Measurements from ENCODE around the gene PTGER2. TPM values are rescaled to one million over a fixed set of nuclear protein-coding genes. Genes with fewer than 3 reads are reported as not detected.

The PTGER2 gene
- total RNA-seq, 4 donors from 2014 or later, result 0.56 to 5.0 (median 1.5) TPM

DNA sequence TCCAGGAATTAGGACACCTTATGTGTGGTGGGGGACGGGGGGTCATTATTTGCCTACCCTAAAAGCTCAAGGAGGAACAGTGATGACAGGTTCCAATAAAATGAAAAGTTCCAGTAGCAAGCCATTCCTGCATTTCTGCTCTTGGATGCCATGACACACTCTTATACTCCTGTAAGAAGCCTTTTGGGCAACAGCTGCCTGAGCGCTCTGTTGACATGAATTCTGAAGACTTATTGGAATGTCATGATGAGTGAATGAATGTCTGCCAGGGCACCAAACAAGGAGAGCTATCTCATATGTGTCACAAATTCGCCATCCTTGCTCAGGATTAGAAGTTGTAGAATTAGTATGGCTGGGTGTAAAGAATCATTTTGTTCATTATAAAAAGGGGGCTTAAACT is 36.3 kb downstream of the PTGER2 start:
- WGBS, 2 donors, result 41 to 46% methylated on average over 3 of the region's 3 CpGs

GRCh38 chr14:52351233-52352060 is 37.3 kb downstream of the PTGER2 start:
- no peak for DNase-seq
- Histone ChIP-seq H3K9me3 (no peaks in the 10 kb centered on the region), H3K4me3 (replicated peaks in 1 of 3) (no peak overlapping the region), H3K27me3 (no peaks in the 10 kb centered on the region), H3K27ac (no peak overlapping the region), H3K4me1 (no peaks in the 10 kb centered on the region), H3K36me3 (no peaks in the 10 kb centered on the region)
- intact Hi-C loops (cut with DNase I), result no loop called here
- WGBS, 2 donors, result 29 to 40% methylated on average over 7 of the region's 7 CpGs
- TF ChIP-seq POLR2A (IDR thresholded peaks at IDR 0.05), result no peak
- TF ChIP-seq, protein P1, sequence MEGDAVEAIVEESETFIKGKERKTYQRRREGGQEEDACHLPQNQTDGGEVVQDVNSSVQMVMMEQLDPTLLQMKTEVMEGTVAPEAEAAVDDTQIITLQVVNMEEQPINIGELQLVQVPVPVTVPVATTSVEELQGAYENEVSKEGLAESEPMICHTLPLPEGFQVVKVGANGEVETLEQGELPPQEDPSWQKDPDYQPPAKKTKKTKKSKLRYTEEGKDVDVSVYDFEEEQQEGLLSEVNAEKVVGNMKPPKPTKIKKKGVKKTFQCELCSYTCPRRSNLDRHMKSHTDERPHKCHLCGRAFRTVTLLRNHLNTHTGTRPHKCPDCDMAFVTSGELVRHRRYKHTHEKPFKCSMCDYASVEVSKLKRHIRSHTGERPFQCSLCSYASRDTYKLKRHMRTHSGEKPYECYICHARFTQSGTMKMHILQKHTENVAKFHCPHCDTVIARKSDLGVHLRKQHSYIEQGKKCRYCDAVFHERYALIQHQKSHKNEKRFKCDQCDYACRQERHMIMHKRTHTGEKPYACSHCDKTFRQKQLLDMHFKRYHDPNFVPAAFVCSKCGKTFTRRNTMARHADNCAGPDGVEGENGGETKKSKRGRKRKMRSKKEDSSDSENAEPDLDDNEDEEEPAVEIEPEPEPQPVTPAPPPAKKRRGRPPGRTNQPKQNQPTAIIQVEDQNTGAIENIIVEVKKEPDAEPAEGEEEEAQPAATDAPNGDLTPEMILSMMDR (IDR thresholded peaks at IDR 0.05), result no peak

More for the DNA sequence above, 36.3 kb downstream of the PTGER2 start:
- Histone ChIP-seq H3K27me3 (no peaks in the 10 kb centered on the region), H3K9me3 (no peaks in the 10 kb centered on the region), H3K4me3 (replicated peaks in 1 of 3) (no peak overlapping the region), H3K27ac (no peak overlapping the region), H3K4me1 (no peaks in the 10 kb centered on the region), H3K36me3 (no peaks in the 10 kb centered on the region)
- intact Hi-C loops (cut with DNase I), result no loop called here
- TF ChIP-seq POLR2A (IDR thresholded peaks at IDR 0.05), result no peak
- TF ChIP-seq, protein P1 (IDR thresholded peaks at IDR 0.05), result no peak
- no peak for DNase-seq

GRCh38 chr14:52352061-52352491 is 38.0 kb downstream of the PTGER2 start:
- Histone ChIP-seq H3K27me3 (no peaks in the 10 kb centered on the region), H3K9me3 (no peaks in the 10 kb centered on the region), H3K36me3 (no peaks in the 10 kb centered on the region), H3K4me1 (no peaks in the 10 kb centered on the region), H3K27ac (no peak overlapping the region), H3K4me3 (replicated peaks in 1 of 3) (no peak overlapping the region)
- intact Hi-C loops (cut with DNase I), result no loop called here
- WGBS, 2 donors, result 59 to 61% methylated on average over 3 of the region's 3 CpGs
- no peak for DNase-seq
- TF ChIP-seq POLR2A (IDR thresholded peaks at IDR 0.05), result no peak
- TF ChIP-seq, protein P1 (IDR thresholded peaks at IDR 0.05), result no peak

DNA sequence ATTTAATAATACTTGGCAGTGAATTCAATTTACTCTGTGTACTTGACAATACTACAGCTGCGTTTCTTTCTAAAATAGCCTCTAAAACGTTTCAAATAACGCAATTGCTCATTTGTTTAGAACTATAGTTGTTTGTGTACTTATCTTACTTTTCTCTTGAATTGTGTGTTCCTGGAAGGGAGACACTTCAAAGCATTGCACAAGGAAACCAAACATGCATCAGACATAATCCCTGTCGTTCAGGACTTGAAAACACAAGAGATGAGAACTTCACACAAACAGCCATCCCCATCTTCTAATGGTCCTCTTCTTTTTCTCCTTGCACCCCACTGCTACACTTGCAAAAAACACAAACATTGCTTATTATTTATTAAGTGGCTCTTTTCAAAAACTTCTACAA is 38.5 kb downstream of the PTGER2 start:
- Histone ChIP-seq H3K4me1 (no peaks in the 10 kb centered on the region), H3K9me3 (no peaks in the 10 kb centered on the region), H3K27me3 (no peaks in the 10 kb centered on the region), H3K4me3 (replicated peaks in 1 of 3) (no peak overlapping the region), H3K36me3 (no peaks in the 10 kb centered on the region), H3K27ac (no peak overlapping the region)
- no peak for DNase-seq
- 42 to 51% methylated on average over 4 of the region's 4 CpGs for WGBS, 2 donors
- intact Hi-C loops (cut with DNase I), result no loop called here
- TF ChIP-seq, protein P1 (IDR thresholded peaks at IDR 0.05), result no peak
- TF ChIP-seq POLR2A (IDR thresholded peaks at IDR 0.05), result no peak

- Histone ChIP-seq H3K4me1 (no peaks in the 10 kb centered on the region), H3K9me3 (no peaks in the 10 kb centered on the region), H3K4me3 (replicated peaks in 1 of 3) (no peak overlapping the region), H3K36me3 (no peaks in the 10 kb centered on the region), H3K27ac (no peak overlapping the region), H3K27me3 (no peaks in the 10 kb centered on the region)
- intact Hi-C loops (cut with DNase I), result no loop called here
- DNase-seq, result no peak
- no peak for TF ChIP-seq POLR2A (IDR thresholded peaks at IDR 0.05)
- TF ChIP-seq, protein P1 (IDR thresholded peaks at IDR 0.05), result no peak
Measured at GRCh38 chr14:52354242-52354641, 40.1 kb downstream of the PTGER2 start.
